SK-N-MC (cell line): ENCODE data around the gene SLC15A1.

Experiments used
- DNase-seq: peaks from one replicate; pipeline ENCODE4 v3.0.0-alpha.2; 2011; ENCODE audit warnings: low read depth, low spot score
- H3K27ac ChIP-seq: fragments of 200-600 bp; sonication (generic); 2 replicates; pipeline ENCODE4 v1.5.1; 2016; ENCODE audit warnings: mixed run types
- H3K36me3 ChIP-seq: fragments of 200-600 bp; sonication (generic); 2 replicates; pipeline ENCODE4 v1.6.1; 2017; ENCODE audit warnings: antibody characterized with exemption, low read length, mixed read lengths; ENCODE audit not compliant: insufficient read depth
- H3K4me3 ChIP-seq: fragments of 200-600 bp; sonication (generic); 2 replicates; pipeline ENCODE4 v1.5.1; 2016
- H3K9ac ChIP-seq: fragments of 200-600 bp; sonication (generic); 2 replicates; pipeline ENCODE4 v1.8.0; 2017; ENCODE audit warnings: mixed run types, mixed read lengths; ENCODE audit not compliant: insufficient read length
- H3K9me3 ChIP-seq: fragments of 200-600 bp; sonication (generic); 2 replicates; pipeline ENCODE4 v1.6.1; 2017; ENCODE audit warnings: low read depth, mild to moderate bottlenecking, antibody characterized with exemption, low read length, moderate library complexity, mixed read lengths
- EZH2 ChIP-seq: fragments of 200-600 bp; sonication (generic); IDR thresholded peaks from one replicate; pipeline ENCODE4 v1.6.1; 2017; ENCODE audit warnings: antibody characterized with exemption
- FOXP2 ChIP-seq: optimal IDR thresholded peaks from 2 replicates; pipeline ENCODE3; 2011; ENCODE audit warnings: mild to moderate bottlenecking, moderate library complexity; ENCODE audit not compliant: insufficient read depth; ENCODE audit errors: extremely low read length, control extremely low read depth
- POLR2AphosphoS5 ChIP-seq: IDR thresholded peaks from 2 replicates; pipeline ENCODE4 v1.6.1; 2012; ENCODE audit warnings: mild to moderate bottlenecking, low read depth, low read length, borderline replicate concordance

SLC15A1 gene

GRCh38 chr13:98652721-98653462 is 99.6 kb downstream of the SLC15A1 start:
- Histone ChIP-seq H3K36me3 (no peaks in the 10 kb centered on the region), H3K4me3 (no peak overlapping the region), H3K27ac (no peak overlapping the region), H3K9ac (no peak overlapping the region), H3K9me3 (no peaks in the 10 kb centered on the region)
- TF ChIP-seq FOXP2 (no peak), EZH2 (no peak), POLR2AphosphoS5 (no peak)
- DNase-seq = no peak

DNA sequence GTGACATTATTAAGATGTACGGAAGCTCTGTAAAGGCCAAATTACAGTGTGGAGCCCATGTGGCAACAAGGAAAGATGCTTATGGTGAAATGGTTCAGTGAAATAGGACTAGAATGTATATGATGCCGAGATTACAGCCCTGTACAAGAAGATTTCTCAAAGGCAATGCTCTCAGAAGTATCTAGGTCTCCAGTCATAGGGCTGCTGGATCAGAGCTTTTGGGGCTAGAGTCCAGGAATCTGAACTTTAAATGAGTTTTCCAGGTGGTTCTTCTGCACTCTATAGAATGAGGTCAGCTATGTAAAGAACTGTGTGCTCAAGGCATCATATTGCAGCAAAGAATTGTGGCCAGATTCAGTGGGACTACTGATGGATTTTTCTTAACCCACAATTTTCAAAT is 100.2 kb downstream of the SLC15A1 start:
- Histone ChIP-seq H3K4me3 (no peak overlapping the region), H3K9me3 (no peaks in the 10 kb centered on the region), H3K36me3 (no peaks in the 10 kb centered on the region), H3K27ac (no peak overlapping the region), H3K9ac (no peak overlapping the region)
- TF ChIP-seq POLR2AphosphoS5 (no peak), FOXP2 (no peak), EZH2 (no peak)
- DNase-seq = no peak

GRCh38 chr13:98651744-98652143 is 100.7 kb downstream of the SLC15A1 start:
- TF ChIP-seq EZH2 (no peak), FOXP2 (no peak), POLR2AphosphoS5 (no peak)
- no peak overlapping the region for H3K27ac ChIP-seq
- H3K9ac ChIP-seq = no peak overlapping the region
- H3K36me3 ChIP-seq = no peaks in the 10 kb centered on the region
- no peak overlapping the region for H3K4me3 ChIP-seq
- no peak for DNase-seq
- H3K9me3 ChIP-seq = no peaks in the 10 kb centered on the region

- Histone ChIP-seq H3K9me3 (no peaks in the 10 kb centered on the region), H3K4me3 (no peak overlapping the region), H3K27ac (no peak overlapping the region)
Observed at GRCh38 chr13:98650396-98651107, 101.9 kb downstream of the SLC15A1 start.

DNA sequence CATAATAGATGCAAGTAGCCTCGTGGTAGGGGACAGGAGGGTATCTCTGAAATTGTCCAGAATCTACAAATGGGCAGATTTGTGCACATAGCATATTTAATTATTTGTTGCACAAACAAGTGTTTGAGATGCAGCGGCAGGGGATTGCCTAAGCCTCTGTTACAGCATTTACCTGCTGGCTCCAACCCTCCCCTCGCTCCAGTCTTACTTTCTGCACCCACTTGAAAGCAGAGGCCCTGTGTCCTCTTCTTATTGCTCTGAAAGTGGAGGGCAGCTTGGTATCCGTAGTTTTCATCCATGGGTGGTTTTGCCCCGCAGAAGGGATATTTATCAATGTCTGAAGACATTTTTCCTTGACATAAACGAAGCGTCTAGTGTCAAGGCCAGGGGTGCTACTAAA is 102.6 kb downstream of the SLC15A1 start:
- TF ChIP-seq FOXP2 (no peak), EZH2 (no peak), POLR2AphosphoS5 (no peak)
- no peak overlapping the region for H3K4me3 ChIP-seq
- H3K9ac ChIP-seq = no peak overlapping the region
- H3K36me3 ChIP-seq = no peaks in the 10 kb centered on the region
- no peak for DNase-seq
- no peaks in the 10 kb centered on the region for H3K9me3 ChIP-seq
- H3K27ac ChIP-seq = no peak overlapping the region

More at GRCh38 chr13:98650396-98651107, 101.9 kb downstream of the SLC15A1 start:
- DNase-seq = no peak
- Histone ChIP-seq H3K36me3 (no peaks in the 10 kb centered on the region), H3K9ac (no peak overlapping the region)
- TF ChIP-seq POLR2AphosphoS5 (no peak), EZH2 (no peak)

GRCh38 chr13:98648686-98649085 is 103.8 kb downstream of the SLC15A1 start:
- no peak for TF ChIP-seq EZH2
- TF ChIP-seq FOXP2 = no peak
- TF ChIP-seq POLR2AphosphoS5 = no peak
- no peak overlapping the region for H3K27ac ChIP-seq
- H3K4me3 ChIP-seq = no peak overlapping the region
- no peak overlapping the region for H3K9ac ChIP-seq
- H3K9me3 ChIP-seq = no peaks in the 10 kb centered on the region
- H3K36me3 ChIP-seq = no peaks in the 10 kb centered on the region
- DNase-seq = no peak

GRCh38 chr13:98648141-98648540 is 104.3 kb downstream of the SLC15A1 start:
- Histone ChIP-seq H3K36me3 (no peaks in the 10 kb centered on the region), H3K9me3 (no peaks in the 10 kb centered on the region), H3K27ac (no peak overlapping the region), H3K4me3 (no peak overlapping the region), H3K9ac (no peak overlapping the region)
- no peak for TF ChIP-seq EZH2
- no peak for TF ChIP-seq FOXP2
- TF ChIP-seq POLR2AphosphoS5 = no peak
- no peak for DNase-seq

DNA sequence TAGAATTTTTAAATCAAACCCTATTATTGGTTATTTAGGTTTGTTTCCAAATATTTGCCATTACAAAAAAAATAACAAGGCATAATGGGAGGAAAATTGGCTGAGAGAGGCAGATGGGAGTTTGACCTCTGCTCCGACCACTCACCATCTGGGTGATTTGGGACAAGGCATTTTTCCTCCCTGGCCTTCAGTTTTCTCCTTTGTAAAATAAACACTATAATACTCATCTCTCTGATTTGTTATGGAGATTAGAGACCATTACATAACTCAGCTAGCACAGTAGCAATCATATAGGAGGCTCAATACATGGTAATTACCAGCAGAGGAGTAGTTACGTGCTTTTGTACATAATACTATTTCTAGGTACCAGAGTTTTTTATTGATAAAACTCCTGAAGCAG is 105.4 kb downstream of the SLC15A1 start:
- no peak for TF ChIP-seq FOXP2
- TF ChIP-seq EZH2 = no peak
- no peak for TF ChIP-seq POLR2AphosphoS5

GRCh38 chr13:98643479-98643878 is 109.0 kb downstream of the SLC15A1 start:
- no peak for TF ChIP-seq POLR2AphosphoS5
- TF ChIP-seq FOXP2 = no peak
- TF ChIP-seq EZH2 = no peak
- no peaks in the 10 kb centered on the region for H3K9me3 ChIP-seq
- no peak overlapping the region for H3K27ac ChIP-seq
- DNase-seq = no peak
- H3K9ac ChIP-seq = no peak overlapping the region
- no peak overlapping the region for H3K4me3 ChIP-seq
- H3K36me3 ChIP-seq = no peaks in the 10 kb centered on the region

More for the DNA sequence above, 105.4 kb downstream of the SLC15A1 start:
- Histone ChIP-seq H3K27ac (no peak overlapping the region), H3K36me3 (no peaks in the 10 kb centered on the region), H3K9me3 (no peaks in the 10 kb centered on the region), H3K9ac (no peak overlapping the region), H3K4me3 (no peak overlapping the region)
- DNase-seq = no peak
